Left renal cortex interstitium (tissue), 4 donors: ENCODE results near the gene CASS4. TPM values are rescaled to one million over a fixed set of nuclear protein-coding genes. Genes with fewer than 3 reads are reported as not detected.

Experiments
- DNase-seq, 4 donors: peaks; one replicate each; pipeline ENCODE4 v3.0.0-alpha.2; 2013; ENCODE audit warnings: low read depth in 4 of 4, low spot score in 2 of 4, missing footprints in 1 of 4
- polyA plus RNA-seq, 4 donors: library from polyadenylated mRNA; unstranded; fragments of 120-200 nt; gene quantifications; one replicate each; pipeline ENCODE4 v1.2.1, GENCODE V29; 2013; ENCODE audit not compliant: insufficient read length in 4 of 4

CASS4 gene
- polyA plus RNA-seq, 4 donors = 3.4 to 3.8 (median 3.7) TPM

- DNase-seq = no peak
These were observed 10.2 kb downstream of the CASS4 start for GRCh38 chr20:56422076-56422823.

GRCh38 chr20:56422824-56423189 is 10.7 kb downstream of the CASS4 start:
- DNase-seq = no peak

- no peak for DNase-seq
These were observed 11.2 kb downstream of the CASS4 start for GRCh38 chr20:56423211-56423610.

GRCh38 chr20:56423886-56424285 is 11.8 kb downstream of the CASS4 start:
- DNase-seq = no peak

GRCh38 chr20:56424931-56425330 is 12.9 kb downstream of the CASS4 start:
- DNase-seq = no peak

GRCh38 chr20:56426026-56426425 is 14.0 kb downstream of the CASS4 start:
- DNase-seq = no peak

- no peak for DNase-seq
These were observed 14.9 kb downstream of the CASS4 start for GRCh38 chr20:56426926-56427325.

- DNase-seq = no peak
These were observed 15.7 kb downstream of the CASS4 start for GRCh38 chr20:56427797-56428196.

- no peak for DNase-seq
These were observed 16.4 kb downstream of the CASS4 start for GRCh38 chr20:56428410-56428809.

GRCh38 chr20:56428881-56429280 is 16.8 kb downstream of the CASS4 start:
- DNase-seq = no peak

- no peak for DNase-seq
These were observed 17.4 kb downstream of the CASS4 start for GRCh38 chr20:56429502-56429901.

GRCh38 chr20:56429941-56430340 is 17.9 kb downstream of the CASS4 start:
- no peak for DNase-seq

- no peak for DNase-seq
These were observed 18.4 kb downstream of the CASS4 start for GRCh38 chr20:56430461-56430860.

GRCh38 chr20:56430957-56431356 is 18.9 kb downstream of the CASS4 start:
- DNase-seq = no peak

GRCh38 chr20:56431471-56431870 is 19.4 kb downstream of the CASS4 start:
- DNase-seq = no peak

GRCh38 chr20:56433221-56433879 is 21.3 kb downstream of the CASS4 start:
- no peak for DNase-seq

GRCh38 chr20:56433880-56434255 is 21.8 kb downstream of the CASS4 start:
- DNase-seq = no peak

GRCh38 chr20:56437196-56437960 is 25.3 kb downstream of the CASS4 start:
- no peak for DNase-seq

GRCh38 chr20:56438284-56438683 is 26.2 kb downstream of the CASS4 start:
- DNase-seq = no peak

- DNase-seq = peak in 2 of 4 donors; percentile 24 to 33
These were observed 27.8 kb downstream of the CASS4 start for GRCh38 chr20:56439771-56440291.

GRCh38 chr20:56440346-56441007 is 28.4 kb downstream of the CASS4 start:
- DNase-seq = no peak
